ENCODE data around the gene P2RX6. TPM values are rescaled to one million over a fixed set of nuclear protein-coding genes. Genes with fewer than 3 reads are reported as not detected.
"Not testable (repeated sequence)": the region's sequence is repeated elsewhere in the genome, so short reads cannot be mapped to it uniquely, and the experiment has no call there.

P2RX6 gene
- total RNA-seq, 1 donor from 2014 or later: 2.8 TPM

- no peak for DNase-seq (ENCODE audit: extremely low spot score, unreplicated experiment)
- Mint-ChIP-seq H3K36me3 (no peaks in the 10 kb centered on the region), H3K27me3 (peaks cover 3% of the 10 kb centered on the region), H3K4me1 (ENCODE audit: unreplicated experiment) (no peaks in the 10 kb centered on the region), H3K9me3 (no peaks in the 10 kb centered on the region), H3K27ac (no peak overlapping the region), H3K4me3 (no peak overlapping the region)
- no peak for TF ChIP-seq CTCF (conservative IDR thresholded peaks at IDR 0.05)
Measured at GRCh38 chr22:21067075-21067900, 52.3 kb downstream of the P2RX6 start.

DNA sequence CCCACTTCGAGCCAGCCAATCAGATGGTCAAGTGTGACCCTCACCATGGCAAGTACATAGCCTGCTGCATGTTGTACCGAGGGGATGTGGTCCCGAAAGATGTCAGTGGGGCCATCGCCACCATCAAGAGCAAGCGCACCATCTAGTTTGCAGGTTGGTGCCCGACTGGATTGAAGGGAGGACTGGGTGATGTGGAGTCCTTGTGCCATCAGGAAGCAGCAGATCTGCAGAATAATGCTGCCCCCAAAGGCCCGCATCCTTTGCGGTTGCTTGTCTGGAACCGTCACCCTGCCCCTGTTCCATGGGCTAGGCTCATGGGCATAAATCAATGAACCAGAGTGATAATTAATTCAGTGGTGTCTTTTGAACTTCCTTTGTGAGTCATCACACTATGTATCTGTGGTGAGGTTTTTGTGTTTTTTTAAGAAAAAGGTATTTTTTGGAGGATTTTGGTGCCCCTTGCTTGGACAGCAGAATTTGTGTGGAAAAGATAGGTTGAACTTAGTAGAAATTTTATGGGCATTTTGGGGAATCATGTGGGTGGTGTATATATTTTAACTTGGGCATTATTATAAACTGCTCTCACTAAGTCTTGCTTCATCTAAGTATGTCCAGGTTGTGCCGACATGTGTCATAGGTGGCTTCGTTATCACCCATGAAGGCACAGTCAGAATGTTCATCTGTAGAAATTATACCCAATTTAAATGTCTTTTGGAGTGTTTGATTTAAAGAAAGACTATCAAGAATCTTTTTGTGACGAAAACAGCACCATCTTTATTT, 53.1 kb downstream of the P2RX6 start:
- Mint-ChIP-seq H3K36me3 (no peaks in the 10 kb centered on the region), H3K27ac (no peak overlapping the region), H3K4me1 (ENCODE audit: unreplicated experiment) (no peaks in the 10 kb centered on the region), H3K9me3 (no peaks in the 10 kb centered on the region), H3K4me3 (no peak overlapping the region), H3K27me3 (peaks cover 3% of the 10 kb centered on the region)
- no peak for TF ChIP-seq CTCF (conservative IDR thresholded peaks at IDR 0.05)
- DNase-seq (ENCODE audit: extremely low spot score, unreplicated experiment): no peak

DNA sequence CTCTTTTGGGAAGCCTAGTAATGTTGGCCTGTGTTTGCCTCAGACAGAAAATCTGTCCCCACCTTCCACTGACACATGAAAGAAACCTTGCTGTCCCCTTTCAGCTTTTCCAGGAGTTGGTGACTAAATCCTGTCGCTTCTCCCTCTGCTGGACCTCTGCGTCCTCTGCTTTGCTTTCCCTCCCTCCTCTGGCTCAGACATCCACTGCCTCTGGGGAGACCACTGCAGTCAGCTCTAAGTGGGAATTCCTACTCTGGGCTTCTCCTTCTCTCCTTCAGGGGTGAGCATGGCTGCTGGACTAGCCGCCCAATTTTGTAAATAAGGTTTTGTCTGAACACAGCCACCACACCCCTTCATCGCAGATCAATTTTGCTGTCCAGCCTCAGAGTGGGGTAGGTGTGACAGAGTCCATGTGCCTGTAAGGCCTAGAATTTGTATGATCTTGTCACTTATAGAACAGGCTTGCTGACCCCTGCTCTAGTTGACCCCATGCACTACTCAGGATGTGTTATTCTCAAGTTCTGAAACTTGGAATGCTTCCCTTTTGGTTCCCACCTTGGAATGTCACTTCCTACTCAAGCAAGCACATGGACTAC, 53.8 kb downstream of the P2RX6 start:
- no peak overlapping the region for H3K27ac Mint-ChIP-seq
- DNase-seq (ENCODE audit: extremely low spot score, unreplicated experiment): no peak
- no peak overlapping the region for H3K4me3 Mint-ChIP-seq
- no peak for TF ChIP-seq CTCF (conservative IDR thresholded peaks at IDR 0.05)
- no peaks in the 10 kb centered on the region for H3K4me1 Mint-ChIP-seq (ENCODE audit: unreplicated experiment)
- H3K27me3 Mint-ChIP-seq: peaks cover 3% of the 10 kb centered on the region
- no peaks in the 10 kb centered on the region for H3K9me3 Mint-ChIP-seq
- H3K36me3 Mint-ChIP-seq: no peaks in the 10 kb centered on the region

GRCh38 chr22:21069375-21069774, 54.4 kb downstream of the P2RX6 start:
- Mint-ChIP-seq H3K9me3 (no peaks in the 10 kb centered on the region), H3K4me1 (ENCODE audit: unreplicated experiment) (no peaks in the 10 kb centered on the region), H3K27me3 (peaks cover 3% of the 10 kb centered on the region), H3K36me3 (no peaks in the 10 kb centered on the region), H3K4me3 (no peak overlapping the region), H3K27ac (no peak overlapping the region)
- TF ChIP-seq CTCF (conservative IDR thresholded peaks at IDR 0.05): no peak
- DNase-seq (ENCODE audit: extremely low spot score, unreplicated experiment): no peak

DNA sequence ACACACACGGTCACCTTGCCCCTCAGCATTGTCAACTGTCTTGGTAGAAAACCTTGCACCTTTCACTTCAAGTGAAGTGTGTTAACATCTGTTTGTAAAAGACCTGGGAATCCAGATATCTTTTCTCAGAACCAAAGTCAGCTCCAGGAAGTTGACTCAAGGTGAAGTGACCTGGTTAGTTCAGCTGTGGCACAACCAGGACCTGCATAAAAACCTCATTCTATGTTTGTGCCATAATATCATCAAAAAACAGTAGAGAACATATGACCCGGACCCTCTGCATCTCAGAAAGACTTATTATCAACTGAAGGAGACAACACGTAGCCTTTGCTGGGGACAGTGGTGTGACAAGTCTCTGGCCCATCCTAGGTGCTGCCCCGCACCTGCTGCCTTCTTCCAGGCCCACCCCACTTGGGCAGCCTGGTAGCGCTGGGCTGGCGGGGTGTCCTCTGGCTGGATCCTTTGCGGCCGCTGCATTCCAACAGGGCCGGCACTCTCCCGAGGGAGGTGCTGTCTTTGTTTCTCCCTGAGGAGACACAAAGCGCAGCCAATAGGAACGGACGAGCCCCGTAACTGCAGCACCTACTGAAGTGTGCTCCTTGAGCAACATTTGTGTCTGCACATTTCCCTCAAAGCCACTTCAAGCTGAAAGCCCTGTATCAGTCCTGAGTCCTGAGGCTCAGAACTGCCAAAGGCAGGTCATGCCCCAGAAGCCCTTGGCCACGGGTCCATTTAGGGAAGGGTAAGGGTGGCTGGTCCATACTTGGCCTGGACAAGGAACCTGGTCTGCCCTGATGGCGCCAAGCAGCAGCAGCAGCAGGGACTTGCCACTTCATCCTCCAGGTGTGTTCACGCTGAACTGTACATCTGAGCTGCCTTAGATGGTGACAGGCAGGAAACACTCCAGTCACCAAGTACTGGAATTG, 56.0 kb downstream of the P2RX6 start:
- Mint-ChIP-seq H3K27ac (no peak overlapping the region), H3K4me1 (ENCODE audit: unreplicated experiment) (no peaks in the 10 kb centered on the region), H3K36me3 (no peaks in the 10 kb centered on the region), H3K4me3 (no peak overlapping the region), H3K9me3 (no peaks in the 10 kb centered on the region), H3K27me3 (no peaks in the 10 kb centered on the region)
- DNase-seq (ENCODE audit: extremely low spot score, unreplicated experiment): no peak
- TF ChIP-seq CTCF (conservative IDR thresholded peaks at IDR 0.05): no peak

DNA sequence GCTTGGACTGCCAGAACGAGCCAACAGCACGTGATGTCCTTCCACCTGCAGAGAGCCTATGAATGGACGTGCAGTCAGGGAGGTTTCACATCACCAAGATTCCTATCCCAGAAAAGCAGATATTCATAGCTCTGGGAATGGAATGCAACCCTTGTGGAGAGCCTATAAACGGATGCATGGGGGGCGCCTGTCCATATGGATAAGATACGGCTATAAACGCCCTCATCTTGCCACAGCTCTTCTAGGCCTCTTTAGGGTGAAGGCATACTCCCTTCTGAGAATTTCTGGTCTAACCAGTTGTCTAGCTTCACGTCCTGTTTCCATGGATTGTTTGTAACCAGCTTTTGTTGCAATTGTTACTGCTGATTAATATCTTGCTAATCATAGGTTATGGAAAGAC, 56.8 kb downstream of the P2RX6 start:
- not testable (repeated sequence) for H3K4me1 Mint-ChIP-seq (ENCODE audit: unreplicated experiment); DNase-seq (ENCODE audit: extremely low spot score, unreplicated experiment); H3K36me3 Mint-ChIP-seq; H3K9me3 Mint-ChIP-seq; H3K27me3 Mint-ChIP-seq; H3K4me3 Mint-ChIP-seq
- peak overlapping the region; percentile 34 for H3K27ac Mint-ChIP-seq

Data from type B pancreatic cell (in vitro differentiated cells).